ENCODE results near the gene PNMA8B. TPM values are rescaled to one million over a fixed set of nuclear protein-coding genes. Genes with fewer than 3 reads are reported as not detected.

Gene PNMA8B
- polyA plus RNA-seq, 1 of the 3 experiments (the other 2 are of a cell fraction), result 0.92 TPM

DNA sequence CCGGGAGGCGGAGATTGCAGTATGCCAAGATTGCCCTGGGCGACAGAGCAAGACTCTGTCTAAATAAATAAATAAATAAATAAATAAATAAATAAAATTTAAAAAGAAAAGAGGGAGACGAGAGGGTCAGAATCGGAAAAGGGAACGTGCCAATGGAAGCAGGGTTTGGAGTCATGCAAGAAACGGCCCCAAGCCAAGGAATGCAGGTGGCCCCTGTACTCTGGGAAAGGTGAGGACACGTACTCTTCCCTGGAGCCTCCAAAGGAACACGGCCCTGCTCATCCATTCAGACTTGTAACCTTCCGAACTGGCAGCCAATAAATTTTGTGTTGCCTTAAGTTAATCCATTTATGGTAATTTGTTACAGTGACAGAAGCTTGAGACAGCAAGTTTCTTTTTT is 47.1 kb downstream of the PNMA8B start:
- H3K27me3 ChIP-seq (ENCODE audit: insufficient read depth), result no peaks in the 10 kb centered on the region
- no peaks in the 10 kb centered on the region for H3K79me2 ChIP-seq (ENCODE audit: insufficient read depth)
- 88% methylated on average over 10 of the region's 10 CpGs for WGBS (ENCODE audit: low lambda C conversion rate)
- no peaks in the 10 kb centered on the region; a peak in 1 of 4 replicates for H3K4me1 ChIP-seq (ENCODE audit: control insufficient read depth in 1 of 2, insufficient read depth in 2 of 2, low read depth in 1 of 2, low read length in 1 of 2)
- no peak overlapping the region for H3K4me3 ChIP-seq (ENCODE audit: low read depth in 2 of 2, low read length in 1 of 2)
- no peaks in the 10 kb centered on the region for H4K20me1 ChIP-seq (ENCODE audit: insufficient read depth)
- DNase-seq, result no peak
- H3F3A ChIP-seq (replicated peaks; ENCODE audit: insufficient read depth), result no peaks in the 10 kb centered on the region
- H3K27ac ChIP-seq (ENCODE audit: low read depth in 2 of 2, low read length in 1 of 2), result no peak overlapping the region
- no peaks in the 10 kb centered on the region for H3K9me2 ChIP-seq
- POLR2A ChIA-PET, result no interaction called here
- H3K9ac ChIP-seq, result no peak overlapping the region
- H3K4me2 ChIP-seq, result no peak overlapping the region
- no peak overlapping the region for H2AFZ ChIP-seq (ENCODE audit: low read depth)
- TF ChIP-seq, protein P1, sequence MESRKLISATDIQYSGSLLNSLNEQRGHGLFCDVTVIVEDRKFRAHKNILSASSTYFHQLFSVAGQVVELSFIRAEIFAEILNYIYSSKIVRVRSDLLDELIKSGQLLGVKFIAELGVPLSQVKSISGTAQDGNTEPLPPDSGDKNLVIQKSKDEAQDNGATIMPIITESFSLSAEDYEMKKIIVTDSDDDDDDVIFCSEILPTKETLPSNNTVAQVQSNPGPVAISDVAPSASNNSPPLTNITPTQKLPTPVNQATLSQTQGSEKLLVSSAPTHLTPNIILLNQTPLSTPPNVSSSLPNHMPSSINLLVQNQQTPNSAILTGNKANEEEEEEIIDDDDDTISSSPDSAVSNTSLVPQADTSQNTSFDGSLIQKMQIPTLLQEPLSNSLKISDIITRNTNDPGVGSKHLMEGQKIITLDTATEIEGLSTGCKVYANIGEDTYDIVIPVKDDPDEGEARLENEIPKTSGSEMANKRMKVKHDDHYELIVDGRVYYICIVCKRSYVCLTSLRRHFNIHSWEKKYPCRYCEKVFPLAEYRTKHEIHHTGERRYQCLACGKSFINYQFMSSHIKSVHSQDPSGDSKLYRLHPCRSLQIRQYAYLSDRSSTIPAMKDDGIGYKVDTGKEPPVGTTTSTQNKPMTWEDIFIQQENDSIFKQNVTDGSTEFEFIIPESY (IDR thresholded peaks at IDR 0.05; ENCODE audit: borderline replicate concordance, low read depth), result no peak
- no peak for TF ChIP-seq ELF1 (IDR thresholded peaks at IDR 0.05)
- TF ChIP-seq FOXM1 (IDR thresholded peaks at IDR 0.05; ENCODE audit: low read depth), result no peak
- H3K9me3 ChIP-seq, result no peaks in the 10 kb centered on the region
- CTCF ChIA-PET, result interaction anchor here (0.7 kb wide), 2 partner anchors 31 to 65 kb away, joined by 3 read pairs; no protein-coding TSS in a partner anchor
- H3K36me3 ChIP-seq (replicated peaks in 1 of 2; ENCODE audit: control insufficient read depth in 1 of 2, insufficient read depth in 2 of 2, low read length in 1 of 2), result no peaks in the 10 kb centered on the region

DNA sequence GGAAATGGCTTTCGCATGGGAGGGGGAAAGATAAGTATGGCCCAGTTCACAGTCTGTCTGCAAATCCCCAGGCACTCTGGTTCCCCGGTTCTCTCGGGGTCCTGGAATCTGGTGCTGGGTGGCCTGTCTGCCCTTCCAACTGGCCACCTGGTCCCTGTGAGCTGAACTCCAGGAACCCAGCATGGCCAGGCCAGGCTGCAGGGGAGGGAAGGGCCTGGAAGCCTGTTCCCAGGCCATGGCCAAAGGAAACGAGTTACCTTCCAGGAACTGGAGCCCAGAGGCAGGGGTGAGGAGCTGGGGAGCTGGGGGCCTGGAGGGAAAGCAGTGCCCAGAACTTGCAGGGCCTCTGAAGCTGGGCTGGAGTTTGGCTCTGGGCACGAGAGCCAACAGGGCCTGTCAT is 47.8 kb downstream of the PNMA8B start:
- Histone ChIP-seq H3K36me3 (replicated peaks in 1 of 2; ENCODE audit: control insufficient read depth in 1 of 2, insufficient read depth in 2 of 2, low read length in 1 of 2) (no peaks in the 10 kb centered on the region), H3K79me2 (ENCODE audit: insufficient read depth) (no peaks in the 10 kb centered on the region), H3K27me3 (ENCODE audit: insufficient read depth) (no peaks in the 10 kb centered on the region), H4K20me1 (ENCODE audit: insufficient read depth) (no peaks in the 10 kb centered on the region), H2AFZ (ENCODE audit: low read depth) (no peak overlapping the region), H3K4me3 (ENCODE audit: low read depth in 2 of 2, low read length in 1 of 2) (no peak overlapping the region), H3K9me3 (no peaks in the 10 kb centered on the region), H3F3A (replicated peaks; ENCODE audit: insufficient read depth) (peaks cover 1% of the 10 kb centered on the region), H3K27ac (ENCODE audit: low read depth in 2 of 2, low read length in 1 of 2) (no peak overlapping the region), H3K4me1 (ENCODE audit: control insufficient read depth in 1 of 2, insufficient read depth in 2 of 2, low read depth in 1 of 2, low read length in 1 of 2) (peaks cover 0 to 5% of the 10 kb centered on the region in 2 experiments; a peak in 1 of 4 replicates), H3K4me2 (no peak overlapping the region), H3K9ac (no peak overlapping the region), H3K9me2 (no peaks in the 10 kb centered on the region)
- TF ChIP-seq NRF1 (IDR thresholded peaks at IDR 0.05; ENCODE audit: low read depth, low read length) (no peak), MEF2A (IDR thresholded peaks at IDR 0.05; ENCODE audit: borderline replicate concordance, low read depth) (no peak)
- TF ChIP-seq, protein P2, sequence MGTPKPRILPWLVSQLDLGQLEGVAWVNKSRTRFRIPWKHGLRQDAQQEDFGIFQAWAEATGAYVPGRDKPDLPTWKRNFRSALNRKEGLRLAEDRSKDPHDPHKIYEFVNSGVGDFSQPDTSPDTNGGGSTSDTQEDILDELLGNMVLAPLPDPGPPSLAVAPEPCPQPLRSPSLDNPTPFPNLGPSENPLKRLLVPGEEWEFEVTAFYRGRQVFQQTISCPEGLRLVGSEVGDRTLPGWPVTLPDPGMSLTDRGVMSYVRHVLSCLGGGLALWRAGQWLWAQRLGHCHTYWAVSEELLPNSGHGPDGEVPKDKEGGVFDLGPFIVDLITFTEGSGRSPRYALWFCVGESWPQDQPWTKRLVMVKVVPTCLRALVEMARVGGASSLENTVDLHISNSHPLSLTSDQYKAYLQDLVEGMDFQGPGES (IDR thresholded peaks at IDR 0.05; ENCODE audit: low read depth, low read length), result no peak
- ChIA-PET POLR2A (no interaction called here), CTCF (interaction anchor here (0.7 kb wide), 1 partner anchor 30 kb away, joined by 3 read pairs; no protein-coding TSS in a partner anchor)
- DNase-seq, result no peak
- 88% methylated on average over 2 of the region's 5 CpGs for WGBS (ENCODE audit: low lambda C conversion rate)

DNA sequence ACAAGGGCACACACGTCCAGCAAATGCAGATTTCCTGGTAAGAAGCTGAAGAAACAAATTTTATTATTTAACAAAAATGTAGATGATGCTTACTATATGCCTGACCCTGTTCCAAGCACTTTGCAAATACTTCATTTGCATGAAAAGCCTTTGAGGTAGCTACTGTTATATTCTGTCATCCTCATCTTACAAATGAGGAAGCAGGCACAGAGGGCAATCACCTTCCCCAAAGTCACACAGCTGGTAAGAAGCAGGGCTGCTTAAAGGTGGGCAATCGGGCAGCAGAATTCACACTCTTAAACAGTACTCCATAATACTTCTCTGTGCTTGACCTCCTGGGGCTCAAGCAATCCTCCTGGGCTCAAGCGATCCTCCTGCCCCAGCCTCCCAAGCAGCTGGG is 48.7 kb downstream of the PNMA8B start:
- H3F3A ChIP-seq (replicated peaks; ENCODE audit: insufficient read depth), result peaks cover 5% of the 10 kb centered on the region
- POLR2A ChIA-PET, result no interaction called here
- CTCF ChIA-PET, result no interaction called here
- no peak overlapping the region for H3K4me3 ChIP-seq (ENCODE audit: low read depth in 2 of 2, low read length in 1 of 2)
- no peaks in the 10 kb centered on the region for H4K20me1 ChIP-seq (ENCODE audit: insufficient read depth)
- WGBS (ENCODE audit: low lambda C conversion rate), result 62% methylated on average over 1 of the region's 3 CpGs
- no peak overlapping the region for H3K4me2 ChIP-seq
- TF ChIP-seq GABPA (IDR thresholded peaks at IDR 0.05; ENCODE audit: low read depth) (no peak), CHD2 (IDR thresholded peaks at IDR 0.05; ENCODE audit: low read length, partially characterized antibody) (no peak), MEF2A (IDR thresholded peaks at IDR 0.05; ENCODE audit: borderline replicate concordance, low read depth) (no peak), NFIC (IDR thresholded peaks at IDR 0.05; ENCODE audit: borderline replicate concordance) (no peak)
- TF ChIP-seq, protein P3, sequence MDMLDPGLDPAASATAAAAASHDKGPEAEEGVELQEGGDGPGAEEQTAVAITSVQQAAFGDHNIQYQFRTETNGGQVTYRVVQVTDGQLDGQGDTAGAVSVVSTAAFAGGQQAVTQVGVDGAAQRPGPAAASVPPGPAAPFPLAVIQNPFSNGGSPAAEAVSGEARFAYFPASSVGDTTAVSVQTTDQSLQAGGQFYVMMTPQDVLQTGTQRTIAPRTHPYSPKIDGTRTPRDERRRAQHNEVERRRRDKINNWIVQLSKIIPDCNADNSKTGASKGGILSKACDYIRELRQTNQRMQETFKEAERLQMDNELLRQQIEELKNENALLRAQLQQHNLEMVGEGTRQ (IDR thresholded peaks at IDR 0.05; ENCODE audit: borderline replicate concordance, low read depth, low read length), result no peak
- H3K9ac ChIP-seq, result no peak overlapping the region
- H3K36me3 ChIP-seq (replicated peaks in 1 of 2; ENCODE audit: control insufficient read depth in 1 of 2, insufficient read depth in 2 of 2, low read length in 1 of 2), result no peaks in the 10 kb centered on the region
- no peak for DNase-seq
- H3K79me2 ChIP-seq (ENCODE audit: insufficient read depth), result no peaks in the 10 kb centered on the region
- H3K27me3 ChIP-seq (ENCODE audit: insufficient read depth), result no peaks in the 10 kb centered on the region
- H2AFZ ChIP-seq (ENCODE audit: low read depth), result no peak overlapping the region
- no peaks in the 10 kb centered on the region for H3K9me3 ChIP-seq
- no peaks in the 10 kb centered on the region for H3K9me2 ChIP-seq
- H3K4me1 ChIP-seq (ENCODE audit: control insufficient read depth in 1 of 2, insufficient read depth in 2 of 2, low read depth in 1 of 2, low read length in 1 of 2), result peaks cover 0 to 5% of the 10 kb centered on the region in 2 experiments; a peak in 1 of 4 replicates
- no peak overlapping the region for H3K27ac ChIP-seq (ENCODE audit: low read depth in 2 of 2, low read length in 1 of 2)
